G401.6 (cell line): ENCODE results near the gene SMC1A.
"Not testable (repeated sequence)": the region's sequence is repeated elsewhere in the genome, so short reads cannot be mapped to it uniquely, and the experiment has no call there.

Experiments
- FAIRE-seq: peaks from 2 replicates; lab custom pipeline; 2012; peaks lifted over from hg19 to GRCh38; lab: Jason Lieb, UNC

The SMC1A gene

DNA sequence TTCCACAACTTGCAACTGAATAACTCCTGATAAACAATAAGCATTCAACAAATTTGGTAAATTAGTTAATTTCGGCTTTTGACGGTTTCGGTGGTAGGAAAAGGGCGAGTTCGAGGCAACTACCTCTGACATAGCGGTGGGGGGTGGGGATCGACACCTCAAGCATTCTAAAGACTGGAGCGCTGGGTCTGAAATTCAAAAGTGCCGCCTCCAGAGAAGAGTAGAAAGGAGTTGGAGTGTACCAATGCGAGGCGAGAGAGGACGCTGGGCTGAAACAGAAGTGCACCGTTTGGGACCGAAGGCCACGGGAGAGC lies 725 bp downstream of the SMC1A start:
- no peak for FAIRE-seq

DNA sequence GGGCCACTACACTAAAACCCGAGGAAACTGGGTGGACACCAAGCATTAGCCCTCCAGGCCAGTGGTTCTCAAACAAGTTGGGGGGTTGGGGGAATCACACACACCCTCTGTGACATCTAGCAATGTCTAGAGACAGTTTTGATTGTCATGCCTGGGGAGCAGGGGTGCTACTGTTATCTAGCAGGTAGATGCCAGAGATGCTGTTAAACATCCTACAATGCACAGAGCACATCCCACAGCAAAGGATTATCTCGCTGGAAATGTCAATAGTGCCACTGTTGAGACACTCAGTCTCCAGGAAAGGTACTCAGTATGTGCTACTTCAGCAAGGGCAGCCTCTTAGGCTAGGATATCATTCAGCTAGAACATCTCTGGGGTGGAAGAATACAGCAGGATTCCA lies 1.3 kb downstream of the SMC1A start:
- FAIRE-seq: no peak

DNA sequence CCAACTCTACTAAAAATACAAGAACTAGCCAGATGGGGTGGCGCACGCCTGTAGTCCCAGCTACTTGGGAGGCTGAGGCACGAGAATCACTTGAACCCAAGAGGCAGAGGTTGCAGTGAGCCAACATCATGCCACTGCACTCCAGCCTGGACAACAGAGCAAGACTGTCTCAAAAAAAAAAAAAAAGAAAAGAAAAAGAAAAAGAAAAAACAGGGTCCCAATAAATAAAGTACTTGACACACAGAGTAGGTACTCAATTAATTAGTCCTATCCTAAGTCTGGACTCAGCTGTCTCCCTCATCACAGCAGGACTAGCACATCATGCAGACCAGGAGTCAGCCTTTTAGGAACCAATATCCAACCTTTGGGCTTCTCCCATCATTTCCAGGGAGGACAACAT lies 2.1 kb downstream of the SMC1A start:
- not testable (repeated sequence) for FAIRE-seq

DNA sequence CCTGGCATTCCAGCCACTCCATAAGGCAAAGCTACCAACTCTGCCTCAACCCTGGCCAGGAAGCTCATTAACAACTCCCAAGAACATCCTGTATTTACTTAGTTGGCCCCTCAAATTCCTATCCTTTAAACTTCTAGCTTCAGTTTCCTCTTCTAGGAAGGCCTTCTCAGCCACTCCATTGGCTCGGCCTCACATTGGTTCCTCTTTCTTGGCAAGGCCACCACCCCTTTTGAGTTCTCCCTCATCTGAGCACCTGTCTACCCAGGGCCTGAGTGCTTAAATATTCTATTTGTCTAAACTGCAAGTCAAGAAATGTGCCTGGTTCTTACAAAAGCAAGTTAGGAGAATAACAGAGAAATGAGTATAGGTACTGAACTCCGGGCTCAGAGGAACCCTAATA lies 10.0 kb downstream of the SMC1A start:
- FAIRE-seq: no peak

DNA sequence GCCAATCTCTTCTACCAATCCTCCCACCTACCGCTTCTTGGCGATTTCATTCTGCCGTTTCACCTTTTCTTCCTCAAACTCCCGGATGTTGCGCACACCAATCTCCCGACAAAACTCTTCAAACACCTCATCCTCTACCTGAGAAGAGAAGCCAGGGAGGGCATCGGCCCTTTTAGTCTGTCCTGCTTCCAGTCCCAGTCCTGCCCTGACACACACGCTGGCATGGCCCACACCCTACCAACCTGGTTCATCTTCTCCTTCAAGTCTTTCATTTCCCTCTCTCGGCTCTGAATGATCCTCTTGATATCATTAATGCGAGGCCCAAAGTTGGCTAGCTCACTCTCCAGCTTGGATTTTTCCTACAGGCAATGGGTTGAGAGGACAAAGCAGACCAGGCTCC lies 18.9 kb downstream of the SMC1A start:
- no peak for FAIRE-seq

DNA sequence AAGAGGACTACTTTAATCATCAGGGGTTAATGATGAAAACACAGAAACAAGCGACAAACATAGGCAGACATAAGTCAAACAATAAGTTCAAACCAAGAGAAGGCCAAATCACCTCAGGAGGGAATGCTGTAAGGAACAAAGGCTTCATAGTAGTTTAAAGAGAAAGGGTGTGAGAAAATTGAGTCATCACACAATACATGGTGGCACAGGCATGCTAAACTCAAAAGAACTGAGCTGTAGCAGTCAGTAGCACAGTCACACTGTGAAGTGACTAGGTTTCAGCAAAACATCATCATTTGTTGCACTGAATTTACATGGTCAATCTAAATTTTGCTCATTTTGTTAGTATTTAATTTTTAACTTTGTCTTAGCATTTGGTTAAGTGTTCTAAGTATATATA lies 24.2 kb downstream of the SMC1A start:
- FAIRE-seq: no peak

DNA sequence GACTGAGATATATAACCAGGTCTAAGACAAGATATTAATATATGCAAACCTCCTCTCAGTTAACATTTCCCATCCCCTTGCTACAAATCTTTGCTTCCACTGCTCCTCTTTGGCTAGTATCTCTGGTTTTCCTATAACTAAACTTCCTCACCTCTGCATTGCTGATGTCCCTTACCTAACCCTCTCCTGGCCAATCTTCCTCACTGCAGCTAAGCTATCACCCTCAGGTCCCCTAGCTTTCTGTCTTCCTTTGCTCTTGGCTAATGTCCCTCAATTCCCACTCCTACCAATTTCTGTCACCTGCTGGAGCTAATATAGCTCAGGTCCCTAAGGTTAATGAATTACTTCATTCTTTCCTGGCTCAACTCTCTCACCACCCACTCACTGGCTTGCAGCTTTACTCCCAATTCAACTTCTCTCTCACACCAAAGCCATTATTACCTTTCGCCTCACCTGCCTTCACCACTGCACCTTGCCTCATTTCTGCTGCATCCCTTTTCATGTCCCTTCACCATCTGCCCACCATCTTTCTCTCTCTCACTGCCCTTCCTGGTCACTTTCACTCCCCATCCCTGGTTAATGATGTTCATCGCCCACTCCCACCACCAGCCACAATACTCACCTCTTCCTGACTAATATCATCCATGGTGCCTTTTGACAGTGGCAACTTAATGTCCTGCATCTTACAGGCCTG lies 26.7 kb downstream of the SMC1A start:
- FAIRE-seq: no peak

DNA sequence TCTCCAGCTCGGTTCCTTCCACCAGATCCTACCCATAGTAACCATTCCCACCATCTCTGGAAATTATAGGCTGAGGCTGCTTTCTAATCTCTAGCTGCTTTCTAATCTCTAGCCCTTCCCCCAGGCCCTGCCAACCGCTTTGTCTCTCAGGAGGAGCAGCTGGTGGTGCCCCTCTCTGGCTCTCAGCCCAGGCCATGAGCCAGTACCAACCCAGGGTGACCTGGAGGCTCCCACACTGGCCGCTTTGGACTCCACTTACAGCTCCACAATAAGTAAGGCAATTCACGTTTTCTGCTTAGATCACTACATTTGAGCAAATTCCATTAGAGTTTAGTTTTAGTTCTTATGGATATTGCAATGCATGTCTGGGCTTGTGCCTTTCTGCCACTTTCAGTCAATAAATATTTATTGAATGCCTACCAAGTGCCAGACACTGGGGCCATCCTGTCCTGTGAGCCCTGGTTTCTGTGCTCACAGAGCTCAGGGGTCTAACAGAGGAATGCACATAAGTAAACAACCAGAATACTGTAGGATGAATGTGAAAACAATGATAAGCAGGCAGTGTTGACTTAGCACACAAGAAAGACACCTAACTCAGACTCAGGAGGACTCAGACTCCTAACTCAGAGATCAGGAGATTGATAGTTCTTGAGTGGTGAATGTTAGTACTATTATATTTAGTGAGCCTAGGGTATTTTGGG lies 38.9 kb downstream of the SMC1A start:
- no peak for FAIRE-seq

DNA sequence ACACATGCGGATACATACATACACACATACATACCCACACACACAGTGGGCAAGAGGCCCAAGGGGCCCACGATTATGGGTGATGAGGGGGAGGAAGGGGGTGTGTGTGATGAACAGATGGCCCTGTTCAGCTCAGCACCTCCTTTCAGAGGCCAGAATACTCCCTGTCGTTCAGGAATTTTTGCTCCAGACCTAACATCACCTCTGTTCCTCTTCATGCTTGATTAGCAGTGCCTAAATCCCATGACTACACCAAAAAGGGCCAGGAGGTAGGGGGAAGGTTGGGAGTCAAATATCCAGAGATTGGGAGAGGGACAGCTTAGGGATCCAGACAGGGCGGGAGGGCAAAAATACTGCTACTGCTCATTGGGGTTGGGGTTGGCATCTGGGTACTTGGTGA lies 42.7 kb downstream of the SMC1A start:
- no peak for FAIRE-seq

DNA sequence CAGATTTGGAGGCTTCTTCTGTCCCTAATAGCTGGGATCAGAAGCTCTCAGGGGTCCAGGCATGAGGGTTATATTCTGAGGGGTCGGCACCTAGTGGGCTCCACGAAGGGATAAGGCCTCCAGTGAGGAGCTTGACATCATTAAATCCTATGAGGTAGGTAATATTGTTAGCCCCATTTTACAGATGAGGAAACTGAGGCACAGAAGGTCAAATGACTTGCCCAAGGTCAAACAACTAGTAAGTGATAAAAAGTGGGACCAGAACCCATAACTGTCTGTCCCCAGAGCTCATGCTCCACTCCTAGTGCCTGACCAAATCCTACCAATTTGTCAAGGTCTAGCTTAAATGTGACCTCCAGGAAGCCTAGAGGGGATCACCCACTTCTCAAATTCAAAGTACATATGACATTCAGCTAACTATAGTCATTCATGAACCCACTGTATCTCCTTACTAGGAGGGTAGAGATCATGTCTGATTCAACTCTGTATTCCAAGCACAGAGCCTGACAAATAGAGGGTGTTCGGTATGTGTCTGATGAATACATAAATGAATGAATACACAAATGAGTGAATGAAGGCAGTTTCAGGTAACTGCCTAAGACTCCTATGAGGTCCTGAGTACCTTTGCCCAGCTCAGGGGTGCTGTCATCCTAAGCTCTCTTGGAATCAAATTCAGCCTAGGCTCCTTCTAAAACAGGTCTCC lies 43.3 kb downstream of the SMC1A start:
- no peak for FAIRE-seq

DNA sequence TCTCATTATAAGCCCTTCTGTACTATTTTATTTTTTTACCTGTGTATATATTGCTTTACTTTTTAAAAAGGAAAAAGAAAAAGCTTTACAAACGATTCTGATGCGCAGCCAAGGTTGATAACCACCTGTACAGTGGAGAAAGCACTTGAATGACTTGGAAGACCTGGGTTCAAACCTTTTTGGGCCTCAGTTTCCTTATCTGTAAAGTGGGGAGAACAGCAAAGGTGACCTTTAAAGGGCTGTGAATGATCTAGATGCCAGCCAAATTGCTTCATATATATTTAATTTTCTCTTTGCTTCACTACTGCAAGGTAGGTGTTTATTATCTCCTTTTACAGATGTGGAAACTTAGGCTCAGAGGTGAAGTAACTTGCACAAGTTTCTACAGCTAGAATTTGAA lies 45.0 kb downstream of the SMC1A start:
- FAIRE-seq: no peak

DNA sequence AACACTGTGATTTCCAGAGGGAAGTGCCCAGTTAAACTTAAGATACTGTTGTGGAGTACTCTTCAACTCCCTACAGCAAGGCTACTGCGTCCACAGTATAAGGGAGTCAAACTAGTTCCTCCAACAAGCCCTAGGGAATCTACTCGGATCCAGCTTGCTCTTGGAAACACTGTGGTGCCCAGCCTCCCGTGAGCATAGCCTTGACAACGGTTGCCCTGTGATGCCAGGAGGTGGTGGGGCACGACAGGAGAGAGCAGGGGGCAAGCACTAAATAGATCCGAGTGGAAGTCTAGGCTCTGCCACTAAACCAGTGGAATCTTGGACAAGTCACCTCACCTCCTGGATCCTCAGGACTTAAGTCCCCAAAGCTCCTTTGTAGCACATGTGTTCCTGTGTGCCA lies 45.6 kb downstream of the SMC1A start:
- FAIRE-seq: no peak

DNA sequence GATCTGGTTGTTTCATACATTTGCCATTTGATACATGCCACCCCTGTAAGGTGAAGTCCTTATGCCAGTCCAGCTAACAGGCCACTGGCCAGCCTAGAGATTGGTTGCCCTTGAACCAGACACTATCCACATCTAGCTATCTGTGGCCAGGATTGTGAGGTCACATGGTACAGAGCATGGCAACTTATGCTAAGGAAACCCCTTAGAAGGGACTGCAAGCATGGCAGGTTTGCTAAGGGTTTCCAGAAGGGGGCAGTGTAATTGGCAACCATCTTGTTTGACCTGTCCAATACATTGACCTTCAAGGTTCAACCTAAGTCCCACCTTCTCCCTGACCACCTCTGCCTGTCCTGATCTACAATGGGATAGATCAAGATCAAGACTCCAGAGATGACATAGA lies 47.5 kb downstream of the SMC1A start:
- FAIRE-seq: no peak

DNA sequence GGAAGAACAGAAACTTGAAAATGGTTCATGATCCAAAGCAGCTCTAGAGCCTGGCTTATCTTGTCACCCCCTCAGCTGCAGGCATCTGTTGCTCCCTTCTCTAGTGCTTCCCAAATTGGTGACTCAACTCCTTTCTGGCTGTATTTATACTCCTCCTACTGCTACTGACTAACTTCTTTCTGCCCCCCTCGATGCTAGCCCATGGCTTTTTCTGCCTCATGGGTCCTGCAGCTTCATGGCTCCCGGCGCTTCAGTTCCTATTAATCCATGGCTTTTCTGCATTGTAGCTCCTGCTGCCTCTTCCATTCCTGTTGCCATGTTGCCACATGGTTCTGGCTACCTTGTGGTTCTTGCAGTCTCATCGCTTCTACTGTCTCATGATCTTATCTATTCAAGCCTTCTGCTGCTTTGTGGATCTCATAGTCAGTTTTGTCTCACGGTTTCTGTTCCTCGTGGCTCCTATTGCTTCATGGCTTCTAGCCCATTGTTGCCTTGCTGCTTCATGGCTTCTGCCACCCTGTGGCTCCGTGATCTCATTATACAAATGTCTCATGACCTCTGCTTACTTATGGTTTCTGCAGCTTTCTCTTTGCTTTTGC lies 48.1 kb downstream of the SMC1A start:
- FAIRE-seq: no peak

DNA sequence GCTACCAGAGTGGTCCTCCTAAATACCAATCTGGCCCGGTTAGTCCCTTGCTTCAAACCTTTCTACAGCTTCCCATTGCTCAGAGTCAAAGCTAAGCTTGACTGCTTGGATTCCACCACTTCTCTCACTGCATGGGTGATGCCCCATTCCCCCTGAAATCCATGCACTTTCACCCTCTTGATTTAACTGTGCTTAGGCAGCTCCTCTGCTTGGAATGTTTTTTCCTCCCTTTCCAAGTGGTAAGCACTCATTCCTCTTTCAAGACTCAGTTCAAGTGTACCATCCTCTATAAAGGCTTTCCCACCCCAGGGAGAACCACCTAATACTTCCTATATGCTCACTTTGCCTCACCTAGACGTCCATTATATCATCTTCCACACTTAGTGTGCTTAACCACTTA lies 49.1 kb downstream of the SMC1A start:
- no peak for FAIRE-seq

DNA sequence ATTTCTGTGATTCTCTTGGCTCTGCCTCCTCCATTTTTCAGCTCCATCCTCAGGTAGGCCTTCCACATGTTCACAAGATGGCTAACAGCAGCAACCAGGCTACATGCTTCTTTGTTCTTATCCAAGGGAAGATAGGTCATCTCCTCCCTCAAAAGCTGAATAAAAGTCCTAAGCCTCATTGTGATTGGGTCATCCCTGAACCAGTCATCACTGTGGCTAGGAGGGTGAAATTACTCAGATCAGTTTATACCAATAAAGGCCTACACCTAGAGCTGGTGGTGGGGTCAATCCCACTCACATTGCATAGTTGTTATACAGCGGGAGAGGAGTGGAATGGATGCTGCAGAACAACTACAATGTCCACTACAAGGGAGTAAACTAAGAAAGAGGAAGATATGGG lies 56.0 kb downstream of the SMC1A start:
- not testable (repeated sequence) for FAIRE-seq

DNA sequence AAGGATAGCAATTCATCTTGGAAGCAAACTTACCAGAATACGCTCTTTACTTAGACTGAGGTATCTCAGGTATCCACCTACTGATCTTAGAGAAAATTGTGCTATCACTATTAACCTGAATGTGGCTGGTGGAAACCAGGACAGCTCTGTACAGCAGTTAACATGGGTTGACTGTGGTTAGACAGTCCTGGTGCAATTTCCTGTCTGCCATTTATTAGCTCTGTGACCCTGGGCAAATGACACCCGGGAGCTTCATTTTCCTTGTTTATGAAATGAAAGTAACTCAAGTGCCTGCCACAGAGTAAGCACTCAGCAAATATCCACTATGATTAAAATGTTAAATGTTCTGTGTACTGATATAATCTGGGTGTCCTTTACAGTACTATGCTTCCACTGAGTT lies 60.0 kb downstream of the SMC1A start:
- no peak for FAIRE-seq

DNA sequence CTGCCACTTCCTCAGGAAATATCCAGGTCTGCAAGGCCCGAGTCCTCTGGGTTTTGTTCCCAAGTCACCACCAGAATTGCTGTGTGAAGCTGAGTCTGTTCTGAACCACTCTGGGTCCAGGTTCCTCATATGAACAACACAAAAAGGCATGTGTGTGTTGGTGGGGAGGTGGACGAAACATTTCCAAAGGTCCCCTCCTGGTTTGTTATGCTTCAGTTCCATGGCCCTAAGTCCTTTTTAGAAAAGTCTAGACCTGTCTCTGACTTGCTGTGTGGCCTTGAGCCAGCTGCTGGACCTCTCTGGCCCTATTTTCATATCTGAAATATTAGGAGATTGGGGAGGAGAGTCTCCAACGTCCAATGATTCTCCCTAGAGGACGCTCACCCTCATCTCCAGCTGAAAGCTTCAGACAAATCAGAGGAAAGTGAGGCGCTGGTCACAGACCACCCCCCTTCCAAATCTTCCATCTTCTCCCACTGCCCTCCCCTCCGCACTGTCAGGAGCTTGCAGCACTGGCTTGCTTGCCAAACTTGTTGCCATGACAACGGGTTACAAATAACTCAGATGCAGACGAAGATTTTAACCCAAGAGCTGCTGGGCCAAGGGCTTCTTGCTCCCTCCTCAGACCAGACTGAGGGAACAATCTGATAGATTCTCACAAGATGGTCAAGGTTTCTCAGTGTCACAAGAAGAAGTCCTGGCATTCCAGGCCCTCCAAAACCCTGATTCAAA lies 64.5 kb downstream of the SMC1A start:
- no peak for FAIRE-seq

DNA sequence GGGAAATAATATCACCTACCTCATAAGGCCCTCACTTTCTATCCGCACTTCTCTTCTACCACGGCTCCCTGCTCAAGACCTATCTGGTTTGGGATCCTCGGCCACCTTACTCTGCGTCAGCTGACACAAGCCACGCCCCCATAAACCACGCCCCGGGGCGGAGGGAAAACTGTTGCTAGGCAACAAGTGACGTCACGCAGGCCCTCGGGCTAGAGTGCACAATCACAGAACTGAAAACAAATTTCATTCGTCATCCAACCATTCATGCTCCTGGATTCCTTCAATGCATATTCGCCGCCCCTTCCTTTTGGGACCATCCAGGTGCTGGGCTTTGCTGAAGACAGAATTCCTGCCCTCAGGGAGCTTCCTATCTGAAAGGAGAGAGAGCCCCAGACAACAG lies 66.3 kb downstream of the SMC1A start:
- no peak for FAIRE-seq

DNA sequence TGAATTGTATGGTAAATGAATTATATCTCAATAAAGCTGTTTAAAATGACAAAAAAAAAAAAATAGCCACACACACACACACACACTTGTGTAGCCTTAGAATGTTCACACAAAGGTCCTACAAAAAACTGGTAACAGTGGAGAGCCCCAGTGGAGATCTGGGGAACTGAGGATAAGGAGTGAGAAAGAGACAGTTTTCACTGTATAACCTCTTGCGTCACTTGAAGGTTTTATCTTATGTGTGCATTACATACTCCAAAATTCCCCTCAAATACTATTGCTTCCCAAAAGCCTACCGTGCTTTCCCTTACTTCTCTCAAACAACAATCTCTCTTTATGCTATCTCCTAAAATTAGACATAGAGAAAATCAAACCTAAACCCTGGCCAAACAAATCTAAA lies 67.8 kb downstream of the SMC1A start:
- FAIRE-seq: no peak

DNA sequence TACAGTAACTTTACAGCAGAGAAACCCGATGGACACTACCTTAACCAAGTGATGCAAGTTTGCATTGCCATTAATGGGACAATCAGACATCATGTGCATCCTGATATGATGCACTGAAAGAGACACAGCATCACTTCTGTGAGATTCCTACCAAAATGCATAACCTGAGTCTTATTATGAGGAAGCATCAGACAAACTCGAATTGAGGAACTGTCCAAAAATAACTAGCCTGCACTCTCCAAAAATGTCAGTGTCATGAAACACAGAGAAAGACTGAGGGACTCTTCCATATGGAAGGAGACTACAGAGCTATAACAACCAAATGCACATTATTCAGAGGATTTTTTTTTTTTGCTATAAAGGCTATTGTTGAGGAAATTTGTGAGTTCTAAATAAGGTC lies 74.5 kb downstream of the SMC1A start:
- FAIRE-seq: no peak

DNA sequence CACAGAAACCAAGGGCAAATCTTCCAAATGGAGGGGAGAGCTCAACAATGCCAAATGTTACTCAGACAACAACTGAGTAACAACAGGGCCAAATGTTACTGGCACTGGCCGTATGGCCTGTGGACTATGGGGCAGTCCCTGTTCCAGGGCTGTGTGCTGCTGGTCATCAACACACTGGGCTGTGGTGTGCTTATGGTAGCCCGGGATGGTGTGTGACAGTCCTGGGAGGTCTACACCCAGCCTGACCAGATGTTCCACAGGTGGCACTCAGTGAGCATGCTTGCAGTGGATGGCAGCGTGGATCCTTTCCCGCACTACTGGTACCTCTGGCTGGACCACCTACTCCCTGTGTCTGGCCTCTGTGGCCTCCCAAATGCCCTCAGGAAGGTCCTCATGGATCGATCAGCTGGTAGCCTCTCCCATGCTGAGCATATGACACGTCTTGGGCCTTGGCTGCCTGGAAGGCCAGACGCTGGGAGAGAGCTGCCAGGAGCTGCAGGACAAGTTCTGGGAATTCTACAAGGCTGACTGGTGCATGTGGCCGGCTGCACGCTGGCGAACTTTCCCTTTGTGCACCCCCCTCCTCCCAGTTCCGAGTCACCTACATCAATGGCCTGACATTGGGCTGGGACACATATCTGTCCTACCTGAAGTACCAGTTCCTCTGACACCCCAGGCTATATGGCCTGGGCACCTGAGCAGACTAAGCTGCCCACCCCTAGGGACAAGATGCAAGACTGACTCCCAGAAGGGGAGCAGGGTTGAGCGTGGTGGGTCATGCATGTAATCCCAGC lies 81.4 kb downstream of the SMC1A start:
- FAIRE-seq: no peak
